ENCODE data around the gene CREB3L1. TPM values are rescaled to one million over a fixed set of nuclear protein-coding genes. Genes with fewer than 3 reads are reported as not detected.

The CREB3L1 gene
- total and polyA plus RNA-seq, 5 donors from 2014 or later, result not detected

GRCh38 chr11:46304605-46305179 is 27.2 kb downstream of the CREB3L1 start:
- Mint-ChIP-seq H3K27me3 (peaks cover 15% of the 10 kb centered on the region), H3K9me3 (no peaks in the 10 kb centered on the region), H3K27ac (no peak overlapping the region), H3K4me1 (peaks cover 0 to 9% (median 7%) of the 10 kb centered on the region in 4 donors), H3K4me3 (no peak overlapping the region), H3K36me3 (no peaks in the 10 kb centered on the region)
- no peaks in the 10 kb centered on the region for H3K36me3 ChIP-seq (ENCODE audit: control insufficient read depth, insufficient read depth, low read length)
- no peak for ATAC-seq (ENCODE audit: low read depth in 2 of 2)
- no peak overlapping the region for H3K27ac ChIP-seq (ENCODE audit: insufficient read depth, low read length, poor library complexity, severe bottlenecking)
- no peak overlapping the region for H3K4me3 ChIP-seq (ENCODE audit: low read depth, low read length)
- H3K9me3 ChIP-seq (ENCODE audit: control insufficient read depth in 2 of 2, low read length in 2 of 2), result no peaks in the 10 kb centered on the region
- DNase-seq, result no peak
- no peaks in the 10 kb centered on the region for H3K27me3 ChIP-seq (ENCODE audit: control insufficient read depth, insufficient read depth, low read length)
- peaks cover 4% of the 10 kb centered on the region for H3K4me1 ChIP-seq (ENCODE audit: control insufficient read depth, insufficient read depth, low read length, poor library complexity, severe bottlenecking)

GRCh38 chr11:46305295-46305694 is 27.8 kb downstream of the CREB3L1 start:
- peak in 1 of 2 donors; percentile 38 for ATAC-seq (ENCODE audit: low read depth in 2 of 2)
- DNase-seq, result peak in 1 of 3 donors; percentile 46
- no peak overlapping the region for H3K27ac ChIP-seq (ENCODE audit: insufficient read depth, low read length, poor library complexity, severe bottlenecking)
- H3K9me3 ChIP-seq (ENCODE audit: control insufficient read depth in 2 of 2, low read length in 2 of 2), result no peaks in the 10 kb centered on the region
- no peak overlapping the region for H3K4me3 ChIP-seq (ENCODE audit: low read depth, low read length)
- peaks cover 4% of the 10 kb centered on the region for H3K4me1 ChIP-seq (ENCODE audit: control insufficient read depth, insufficient read depth, low read length, poor library complexity, severe bottlenecking)
- H3K36me3 ChIP-seq (ENCODE audit: control insufficient read depth, insufficient read depth, low read length), result no peaks in the 10 kb centered on the region
- Mint-ChIP-seq H3K4me1 (peaks cover 0 to 9% (median 7%) of the 10 kb centered on the region in 4 donors), H3K9me3 (no peaks in the 10 kb centered on the region), H3K4me3 (no peak overlapping the region), H3K27me3 (peaks cover 15% of the 10 kb centered on the region), H3K36me3 (no peaks in the 10 kb centered on the region), H3K27ac (no peak overlapping the region)
- H3K27me3 ChIP-seq (ENCODE audit: control insufficient read depth, insufficient read depth, low read length), result no peaks in the 10 kb centered on the region

- Histone ChIP-seq H3K9me3 (ENCODE audit: control insufficient read depth in 2 of 2, low read length in 2 of 2) (no peaks in the 10 kb centered on the region), H3K36me3 (ENCODE audit: control insufficient read depth, insufficient read depth, low read length) (no peaks in the 10 kb centered on the region), H3K4me3 (ENCODE audit: low read depth, low read length) (no peak overlapping the region), H3K27me3 (ENCODE audit: control insufficient read depth, insufficient read depth, low read length) (no peaks in the 10 kb centered on the region), H3K27ac (ENCODE audit: insufficient read depth, low read length, poor library complexity, severe bottlenecking) (no peak overlapping the region), H3K4me1 (ENCODE audit: control insufficient read depth, insufficient read depth, low read length, poor library complexity, severe bottlenecking) (peaks cover 4% of the 10 kb centered on the region)
- no peaks in the 10 kb centered on the region for H3K9me3 Mint-ChIP-seq
- no peak overlapping the region for H3K4me3 Mint-ChIP-seq
- ATAC-seq (ENCODE audit: low read depth in 2 of 2) (no peak), DNase-seq (no peak)
- H3K4me1 Mint-ChIP-seq, result peaks cover 0 to 9% (median 7%) of the 10 kb centered on the region in 4 donors
- no peak overlapping the region for H3K27ac Mint-ChIP-seq
- no peaks in the 10 kb centered on the region for H3K36me3 Mint-ChIP-seq
- peaks cover 15% of the 10 kb centered on the region for H3K27me3 Mint-ChIP-seq
Observed at GRCh38 chr11:46306296-46306853, 28.9 kb downstream of the CREB3L1 start.

GRCh38 chr11:46307369-46307768 is 29.9 kb downstream of the CREB3L1 start:
- Histone ChIP-seq H3K4me3 (ENCODE audit: low read depth, low read length) (no peak overlapping the region), H3K9me3 (ENCODE audit: control insufficient read depth in 2 of 2, low read length in 2 of 2) (no peaks in the 10 kb centered on the region), H3K27me3 (ENCODE audit: control insufficient read depth, insufficient read depth, low read length) (no peaks in the 10 kb centered on the region), H3K4me1 (ENCODE audit: control insufficient read depth, insufficient read depth, low read length, poor library complexity, severe bottlenecking) (peaks cover 4% of the 10 kb centered on the region), H3K36me3 (ENCODE audit: control insufficient read depth, insufficient read depth, low read length) (no peaks in the 10 kb centered on the region), H3K27ac (ENCODE audit: insufficient read depth, low read length, poor library complexity, severe bottlenecking) (no peak overlapping the region)
- ATAC-seq (ENCODE audit: low read depth in 2 of 2), result no peak
- Mint-ChIP-seq H3K27me3 (peaks cover 12% of the 10 kb centered on the region), H3K9me3 (no peaks in the 10 kb centered on the region), H3K27ac (no peak overlapping the region), H3K4me3 (no peak overlapping the region), H3K36me3 (no peaks in the 10 kb centered on the region), H3K4me1 (peaks cover 0 to 9% (median 6%) of the 10 kb centered on the region in 4 donors)
- no peak for DNase-seq

GRCh38 chr11:46307785-46308341 is 30.4 kb downstream of the CREB3L1 start:
- H3K9me3 ChIP-seq (ENCODE audit: control insufficient read depth in 2 of 2, low read length in 2 of 2), result no peaks in the 10 kb centered on the region
- H3K27me3 ChIP-seq (ENCODE audit: control insufficient read depth, insufficient read depth, low read length), result no peaks in the 10 kb centered on the region
- ATAC-seq (ENCODE audit: low read depth in 2 of 2), result no peak
- Mint-ChIP-seq H3K27ac (no peak overlapping the region), H3K9me3 (no peaks in the 10 kb centered on the region), H3K36me3 (no peaks in the 10 kb centered on the region), H3K4me3 (no peak overlapping the region), H3K27me3 (peaks cover 10% of the 10 kb centered on the region), H3K4me1 (peaks cover 0 to 9% (median 6%) of the 10 kb centered on the region in 4 donors)
- peaks cover 4% of the 10 kb centered on the region for H3K4me1 ChIP-seq (ENCODE audit: control insufficient read depth, insufficient read depth, low read length, poor library complexity, severe bottlenecking)
- no peaks in the 10 kb centered on the region for H3K36me3 ChIP-seq (ENCODE audit: control insufficient read depth, insufficient read depth, low read length)
- no peak overlapping the region for H3K27ac ChIP-seq (ENCODE audit: insufficient read depth, low read length, poor library complexity, severe bottlenecking)
- DNase-seq, result no peak
- H3K4me3 ChIP-seq (ENCODE audit: low read depth, low read length), result no peak overlapping the region

GRCh38 chr11:46308631-46309419 is 31.4 kb downstream of the CREB3L1 start:
- no peaks in the 10 kb centered on the region for H3K9me3 Mint-ChIP-seq
- no peaks in the 10 kb centered on the region for H3K27me3 ChIP-seq (ENCODE audit: control insufficient read depth, insufficient read depth, low read length)
- H3K36me3 Mint-ChIP-seq, result no peaks in the 10 kb centered on the region
- H3K27ac ChIP-seq (ENCODE audit: insufficient read depth, low read length, poor library complexity, severe bottlenecking), result no peak overlapping the region
- H3K27ac Mint-ChIP-seq, result no peak overlapping the region
- H3K4me3 ChIP-seq (ENCODE audit: low read depth, low read length), result no peak overlapping the region
- ATAC-seq (ENCODE audit: low read depth in 2 of 2), result peak in 1 of 2 donors; percentile 55
- peaks cover 0 to 9% (median 6%) of the 10 kb centered on the region in 4 donors for H3K4me1 Mint-ChIP-seq
- H3K36me3 ChIP-seq (ENCODE audit: control insufficient read depth, insufficient read depth, low read length), result no peaks in the 10 kb centered on the region
- peak; percentile 28 to 68 (median 41) for DNase-seq
- H3K4me3 Mint-ChIP-seq, result no peak overlapping the region
- H3K9me3 ChIP-seq (ENCODE audit: control insufficient read depth in 2 of 2, low read length in 2 of 2), result no peaks in the 10 kb centered on the region
- peaks cover 14% of the 10 kb centered on the region for H3K27me3 Mint-ChIP-seq
- H3K4me1 ChIP-seq (ENCODE audit: control insufficient read depth, insufficient read depth, low read length, poor library complexity, severe bottlenecking), result peaks cover 4% of the 10 kb centered on the region

- H3K9me3 Mint-ChIP-seq, result no peaks in the 10 kb centered on the region
- Histone ChIP-seq H3K9me3 (ENCODE audit: control insufficient read depth in 2 of 2, low read length in 2 of 2) (no peaks in the 10 kb centered on the region), H3K4me1 (ENCODE audit: control insufficient read depth, insufficient read depth, low read length, poor library complexity, severe bottlenecking) (peaks cover 4% of the 10 kb centered on the region), H3K4me3 (ENCODE audit: low read depth, low read length) (no peak overlapping the region), H3K27me3 (ENCODE audit: control insufficient read depth, insufficient read depth, low read length) (no peaks in the 10 kb centered on the region), H3K36me3 (ENCODE audit: control insufficient read depth, insufficient read depth, low read length) (no peaks in the 10 kb centered on the region), H3K27ac (ENCODE audit: insufficient read depth, low read length, poor library complexity, severe bottlenecking) (no peak overlapping the region)
- ATAC-seq (ENCODE audit: low read depth in 2 of 2) (no peak), DNase-seq (no peak)
- no peaks in the 10 kb centered on the region for H3K36me3 Mint-ChIP-seq
- H3K4me1 Mint-ChIP-seq, result peaks cover 0 to 10% (median 6%) of the 10 kb centered on the region in 4 donors
- peaks cover 14% of the 10 kb centered on the region for H3K27me3 Mint-ChIP-seq
- peak overlapping the region in 1 of 3 donors; percentile 65 for H3K27ac Mint-ChIP-seq
- no peak overlapping the region for H3K4me3 Mint-ChIP-seq
Observed at GRCh38 chr11:46309814-46310259, 32.4 kb downstream of the CREB3L1 start.
